ENCODE measurements around the gene FBXO24.

The FBXO24 gene

GRCh38 chr7:100567751-100568175, 18.4 kb upstream of the FBXO24 start:
- no peak for TF ChIP-seq CTCF (IDR thresholded peaks at IDR 0.05; ENCODE audit: low read depth, low read length, missing control alignments)
- no peak for DNase-seq
- Histone ChIP-seq H3K27me3 (replicated peaks) (no peaks in the 10 kb centered on the region), H3K36me3 (replicated peaks) (no peaks in the 10 kb centered on the region), H3K4me3 (ENCODE audit: low read depth, low read length) (no peak overlapping the region), H3K27ac (no peak overlapping the region)
- in situ Hi-C loops (cut with HindIII; ENCODE audit: low pct_ligation_motif_present, low sequenced_read_pairs) = no loop called here

GRCh38 chr7:100568176-100568895, 17.8 kb upstream of the FBXO24 start:
- in situ Hi-C loops (cut with HindIII; ENCODE audit: low pct_ligation_motif_present, low sequenced_read_pairs) = no loop called here
- no peaks in the 10 kb centered on the region for H3K27me3 ChIP-seq (replicated peaks)
- no peak overlapping the region for H3K27ac ChIP-seq
- H3K36me3 ChIP-seq (replicated peaks) = peaks cover 2% of the 10 kb centered on the region
- DNase-seq = no peak
- TF ChIP-seq CTCF (IDR thresholded peaks at IDR 0.05; ENCODE audit: low read depth, low read length, missing control alignments) = no peak
- H3K4me3 ChIP-seq (ENCODE audit: low read depth, low read length) = no peak overlapping the region

- TF ChIP-seq CTCF (IDR thresholded peaks at IDR 0.05; ENCODE audit: low read depth, low read length, missing control alignments) = peak; percentile 64
- Histone ChIP-seq H3K36me3 (replicated peaks) (peaks cover 7% of the 10 kb centered on the region), H3K4me3 (ENCODE audit: low read depth, low read length) (peak overlapping the region; percentile 32), H3K27me3 (replicated peaks) (no peaks in the 10 kb centered on the region), H3K27ac (no peak overlapping the region)
- in situ Hi-C loops (cut with HindIII; ENCODE audit: low pct_ligation_motif_present, low sequenced_read_pairs) = no loop called here
- DNase-seq = no peak
Observed at GRCh38 chr7:100568896-100569844, 17.0 kb upstream of the FBXO24 start.

GRCh38 chr7:100570954-100571828, 14.9 kb upstream of the FBXO24 start:
- no peak for TF ChIP-seq CTCF (IDR thresholded peaks at IDR 0.05; ENCODE audit: low read depth, low read length, missing control alignments)
- H3K27me3 ChIP-seq (replicated peaks) = no peaks in the 10 kb centered on the region
- no peak for DNase-seq
- in situ Hi-C loops (cut with HindIII; ENCODE audit: low pct_ligation_motif_present, low sequenced_read_pairs) = no loop called here
- H3K4me3 ChIP-seq (ENCODE audit: low read depth, low read length) = no peak overlapping the region
- peaks cover 24% of the 10 kb centered on the region for H3K36me3 ChIP-seq (replicated peaks)
- no peak overlapping the region for H3K27ac ChIP-seq

GRCh38 chr7:100571829-100572116, 14.4 kb upstream of the FBXO24 start:
- no peak for TF ChIP-seq CTCF (IDR thresholded peaks at IDR 0.05; ENCODE audit: low read depth, low read length, missing control alignments)
- Histone ChIP-seq H3K27ac (no peak overlapping the region), H3K36me3 (replicated peaks) (peaks cover 30% of the 10 kb centered on the region), H3K4me3 (ENCODE audit: low read depth, low read length) (no peak overlapping the region), H3K27me3 (replicated peaks) (no peaks in the 10 kb centered on the region)
- no peak for DNase-seq
- in situ Hi-C loops (cut with HindIII; ENCODE audit: low pct_ligation_motif_present, low sequenced_read_pairs) = no loop called here
